ENCODE data around the gene CXorf66.
"Not testable (repeated sequence)": the region's sequence is repeated elsewhere in the genome, so short reads cannot be mapped to it uniquely, and the experiment has no call there.

Gene CXorf66, protein sequence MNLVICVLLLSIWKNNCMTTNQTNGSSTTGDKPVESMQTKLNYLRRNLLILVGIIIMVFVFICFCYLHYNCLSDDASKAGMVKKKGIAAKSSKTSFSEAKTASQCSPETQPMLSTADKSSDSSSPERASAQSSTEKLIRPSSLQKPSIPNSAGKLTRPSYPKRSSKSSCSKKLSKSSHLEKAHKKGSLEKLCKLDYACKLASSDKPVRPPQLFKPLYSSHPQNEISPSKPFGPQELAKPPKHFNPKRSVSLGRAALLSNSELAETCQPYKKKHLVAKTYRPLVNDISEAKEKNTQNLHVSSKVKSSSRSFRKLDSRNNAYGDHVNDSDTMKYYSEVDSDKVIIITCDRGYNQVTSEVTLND

GRCh38 chrX:139965421-139965820 is at the start of gene CXorf66:
Gene CXorf66, minus strand, starts transcription at chrX:139965521. Its CDS starts 25 bp downstream, at chrX:139965496.
- DNase-seq (ENCODE audit: low read depth in 2 of 2) = no peak

- no peak for DNase-seq (ENCODE audit: low read depth in 2 of 2)
Measured at GRCh38 chrX:139982856-139983255, 17.5 kb upstream of the CXorf66 start.

GRCh38 chrX:139974471-139974870 is 9.2 kb upstream of the CXorf66 start:
- DNase-seq (ENCODE audit: low read depth in 2 of 2) = no peak

DNA sequence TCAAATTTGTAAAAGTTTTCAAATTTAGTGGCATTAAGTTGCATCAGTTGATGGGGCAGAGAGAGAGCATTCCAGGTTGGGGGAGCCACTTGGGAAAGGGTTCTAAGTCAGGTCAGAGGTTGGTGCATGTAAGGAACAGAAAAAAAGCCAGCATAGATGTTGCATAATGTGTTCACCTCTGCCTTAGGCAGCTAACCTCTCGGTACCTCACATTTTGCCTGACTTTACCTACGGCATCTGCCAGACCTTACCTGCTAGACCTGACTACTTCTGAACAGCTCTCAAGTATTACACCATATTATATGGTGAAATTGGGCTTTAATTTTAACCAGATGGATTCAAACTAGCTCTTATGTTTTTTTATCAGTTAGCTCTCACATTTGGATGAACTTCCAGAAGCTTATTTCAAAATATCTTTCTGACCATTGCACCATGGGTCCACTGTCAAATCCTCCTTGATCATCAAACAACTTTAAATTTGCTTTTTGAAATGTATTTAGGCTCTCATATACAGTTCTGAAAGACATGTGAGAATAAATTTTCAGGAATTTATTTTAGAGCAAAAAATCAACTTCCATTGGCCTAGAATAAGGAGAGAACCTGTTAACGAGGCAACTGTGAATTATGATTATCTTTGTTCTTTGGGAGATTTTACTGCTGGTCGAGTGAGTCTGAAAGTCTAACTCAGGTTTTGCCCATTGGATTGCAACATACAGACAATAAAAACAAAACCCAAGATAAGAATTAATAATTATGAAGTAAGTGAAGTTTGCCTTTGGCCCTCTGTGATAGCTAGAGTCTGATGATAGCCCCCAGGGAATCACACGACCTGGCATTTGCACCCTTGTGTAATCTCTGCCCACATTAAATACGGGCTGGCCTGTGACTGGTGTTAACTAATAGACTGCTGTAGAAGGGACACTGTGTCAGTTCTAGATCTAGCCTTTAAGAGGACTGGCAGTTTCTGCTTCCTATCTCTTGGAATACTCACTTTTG is 7.6 kb upstream of the CXorf66 start:
- no peak for DNase-seq (ENCODE audit: low read depth in 2 of 2)

DNA sequence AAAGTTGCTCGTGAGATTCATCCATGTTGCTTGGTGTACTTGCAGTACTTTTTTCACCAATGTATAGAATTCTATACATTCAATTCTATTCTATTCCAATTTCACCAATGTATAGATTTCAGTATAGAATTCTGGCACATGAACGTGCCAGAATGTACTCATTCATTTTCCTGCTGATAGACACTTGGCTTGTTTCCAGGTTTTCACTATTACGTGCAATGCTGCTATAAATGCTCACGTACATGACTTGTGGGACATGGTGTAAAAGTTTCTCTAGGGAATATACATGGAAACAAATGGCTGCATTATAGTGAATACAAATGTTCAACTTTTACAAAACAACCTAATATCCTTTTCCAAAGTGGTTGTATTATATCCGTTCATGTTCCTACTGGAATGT is 6.8 kb upstream of the CXorf66 start:
- DNase-seq (ENCODE audit: low read depth in 2 of 2) = no peak

DNA sequence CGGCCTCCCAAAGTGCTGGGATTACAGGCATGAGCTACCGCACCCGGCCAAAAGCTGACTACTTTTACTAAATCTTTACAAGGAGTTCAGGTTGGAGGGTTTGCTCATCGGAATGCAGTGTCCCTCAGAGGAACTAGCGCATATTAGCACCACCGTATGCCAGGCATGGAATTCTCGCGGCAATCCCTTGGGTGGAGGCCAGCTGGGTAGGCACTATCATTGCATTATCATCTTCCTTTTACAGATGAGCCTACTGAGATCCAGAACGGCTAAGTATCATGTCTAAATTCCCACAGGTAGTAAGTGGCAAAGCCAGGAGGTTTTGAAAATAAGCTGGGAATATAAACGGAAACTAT is 6.1 kb upstream of the CXorf66 start:
- DNase-seq (ENCODE audit: low read depth in 2 of 2) = no peak

DNA sequence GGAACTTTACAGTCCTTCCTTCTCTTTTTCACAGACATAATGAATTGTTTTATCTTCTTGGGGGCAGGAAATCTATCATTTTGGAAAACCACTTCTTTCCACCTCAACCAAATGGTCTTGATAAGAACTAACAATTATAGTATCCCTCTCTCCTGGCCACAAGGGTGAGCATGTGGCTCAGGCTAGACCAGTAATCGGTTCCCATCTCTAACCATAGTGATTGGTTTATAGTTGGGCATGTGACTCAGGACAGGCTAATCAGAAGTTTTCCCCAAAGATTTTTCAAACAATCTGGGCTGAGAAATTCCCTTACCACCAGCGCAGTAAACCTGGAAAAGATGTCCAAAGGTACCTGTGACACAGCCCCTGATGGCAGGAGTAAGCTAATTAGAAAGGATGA is 4.0 kb upstream of the CXorf66 start:
- no peak for DNase-seq (ENCODE audit: low read depth in 2 of 2)

- no peak for DNase-seq (ENCODE audit: low read depth in 2 of 2)
Measured at GRCh38 chrX:139967750-139968149, 2.4 kb upstream of the CXorf66 start.

- DNase-seq (ENCODE audit: low read depth in 2 of 2) = no peak
Measured at GRCh38 chrX:139967300-139967699, 2.0 kb upstream of the CXorf66 start.

DNA sequence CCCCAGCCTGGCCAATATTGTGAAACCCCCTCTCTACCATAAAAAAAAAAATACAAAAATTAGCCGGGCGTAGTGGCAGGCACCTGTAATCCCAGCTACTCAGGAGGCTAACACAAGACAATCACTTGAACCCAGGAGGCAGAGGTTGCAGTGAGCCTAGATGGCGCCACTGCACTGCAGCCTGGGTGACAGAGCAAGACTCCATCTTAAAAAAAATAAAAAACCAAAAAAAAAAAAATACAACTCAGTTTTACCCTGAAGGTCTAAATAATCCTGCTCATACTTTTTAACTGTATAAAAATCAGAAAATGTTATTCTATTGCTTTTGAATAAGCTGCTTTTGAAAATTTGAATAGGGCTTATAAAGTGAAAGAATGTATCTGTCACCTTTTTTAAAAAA is 838 bp upstream of the CXorf66 start:
- DNase-seq (ENCODE audit: low read depth in 2 of 2) = not testable (repeated sequence)

GRCh38 chrX:139961091-139961490 is 4.2 kb downstream of the CXorf66 start:
- DNase-seq (ENCODE audit: low read depth in 2 of 2) = not testable (repeated sequence)

DNA sequence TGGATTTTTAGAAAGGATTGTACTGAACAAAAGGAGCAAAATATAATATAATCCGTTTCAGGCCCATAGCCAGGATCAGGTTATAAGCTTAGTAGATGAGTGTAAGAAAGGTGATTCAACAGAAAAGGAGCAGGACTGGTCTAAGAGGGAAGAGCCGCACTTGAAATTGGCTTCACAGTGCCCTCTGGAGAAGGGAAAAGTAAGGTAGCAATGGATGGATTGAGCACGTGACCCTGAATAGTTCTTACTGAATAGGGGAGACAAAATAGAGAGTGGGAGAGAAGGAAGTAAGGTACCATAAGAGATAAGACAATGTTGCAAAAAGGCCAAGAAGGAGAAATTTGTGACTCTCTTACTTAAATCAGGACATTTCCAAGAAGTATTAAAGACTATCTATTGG is 15.6 kb downstream of the CXorf66 start:
- DNase-seq (ENCODE audit: low read depth in 2 of 2) = no peak

- DNase-seq (ENCODE audit: low read depth in 2 of 2) = no peak
Measured at GRCh38 chrX:139945075-139945474, 20.2 kb downstream of the CXorf66 start.

DNA sequence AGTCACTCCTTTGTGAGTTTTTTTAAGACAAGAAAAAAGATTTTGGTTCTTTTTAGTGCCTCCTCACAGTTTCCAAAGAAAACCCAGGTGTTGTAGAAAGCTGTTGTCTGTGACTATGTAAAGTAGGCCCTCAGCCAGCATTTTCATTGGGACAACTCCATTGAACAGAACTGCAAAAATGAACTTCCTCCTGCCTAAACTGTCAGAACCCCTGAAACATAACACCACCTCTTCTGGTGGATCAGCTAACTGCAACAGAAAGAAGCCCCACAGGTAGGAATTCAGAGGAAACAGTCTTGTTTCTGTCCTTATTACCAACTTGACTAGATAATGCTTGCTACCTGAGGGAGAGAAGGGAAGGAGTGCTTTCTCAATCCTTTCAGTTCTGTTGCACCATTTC is 29.1 kb downstream of the CXorf66 start:
- DNase-seq (ENCODE audit: low read depth in 2 of 2) = no peak

GRCh38 chrX:139933904-139934303 is 31.4 kb downstream of the CXorf66 start:
- DNase-seq (ENCODE audit: low read depth in 2 of 2) = no peak

DNA sequence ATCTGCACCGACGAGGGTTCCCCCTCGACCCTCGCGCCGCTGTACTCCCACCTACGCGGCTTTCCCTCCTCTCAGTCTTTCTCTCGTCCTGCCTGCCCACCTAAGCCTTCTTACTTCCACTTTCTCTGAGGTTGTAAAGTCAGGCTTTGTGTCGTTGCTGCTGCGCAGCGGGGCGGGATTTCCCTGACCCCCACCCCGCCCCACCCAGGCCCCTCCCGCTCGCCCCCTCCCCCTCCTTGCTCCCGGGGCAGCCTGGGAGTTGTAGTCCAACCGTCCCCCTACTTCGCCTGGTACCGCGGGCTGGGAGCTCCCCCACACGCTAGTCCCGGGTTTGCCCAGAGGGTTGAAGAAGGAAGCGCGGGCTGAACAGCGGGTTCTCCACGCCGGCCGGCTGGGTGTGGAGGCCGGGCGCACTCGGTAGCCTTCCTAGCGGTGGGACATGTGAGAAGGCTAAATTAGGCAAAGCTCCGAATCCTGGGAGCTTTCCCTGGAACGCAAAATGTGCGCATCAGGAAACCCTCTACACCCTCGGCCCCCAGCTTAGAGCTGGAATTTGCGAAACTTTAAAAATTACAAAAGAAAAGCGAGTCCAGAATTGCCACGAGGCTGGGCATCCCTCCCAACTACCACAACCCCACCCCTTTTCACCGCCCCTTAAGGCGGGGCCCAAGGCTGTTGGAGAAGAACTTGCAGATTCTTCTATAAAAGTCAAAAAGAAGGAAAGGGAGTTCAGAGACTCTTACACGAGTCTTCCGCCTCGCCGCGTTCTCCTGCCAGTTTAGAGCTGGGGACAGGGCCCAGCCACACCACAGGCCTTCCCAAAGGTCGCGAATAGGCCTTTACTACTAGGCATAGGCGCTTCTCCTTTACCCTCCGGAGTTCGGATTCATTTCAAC is 32.2 kb downstream of the CXorf66 start, which contains the start of gene ATP11C:
ATP11C (minus strand) TSS at position 153 of the 896 bp plus-strand sequence. CDS start 1,011 bp downstream, outside the sequence.
- peak; percentile 70 to 76 for DNase-seq (ENCODE audit: low read depth in 2 of 2)

DNA sequence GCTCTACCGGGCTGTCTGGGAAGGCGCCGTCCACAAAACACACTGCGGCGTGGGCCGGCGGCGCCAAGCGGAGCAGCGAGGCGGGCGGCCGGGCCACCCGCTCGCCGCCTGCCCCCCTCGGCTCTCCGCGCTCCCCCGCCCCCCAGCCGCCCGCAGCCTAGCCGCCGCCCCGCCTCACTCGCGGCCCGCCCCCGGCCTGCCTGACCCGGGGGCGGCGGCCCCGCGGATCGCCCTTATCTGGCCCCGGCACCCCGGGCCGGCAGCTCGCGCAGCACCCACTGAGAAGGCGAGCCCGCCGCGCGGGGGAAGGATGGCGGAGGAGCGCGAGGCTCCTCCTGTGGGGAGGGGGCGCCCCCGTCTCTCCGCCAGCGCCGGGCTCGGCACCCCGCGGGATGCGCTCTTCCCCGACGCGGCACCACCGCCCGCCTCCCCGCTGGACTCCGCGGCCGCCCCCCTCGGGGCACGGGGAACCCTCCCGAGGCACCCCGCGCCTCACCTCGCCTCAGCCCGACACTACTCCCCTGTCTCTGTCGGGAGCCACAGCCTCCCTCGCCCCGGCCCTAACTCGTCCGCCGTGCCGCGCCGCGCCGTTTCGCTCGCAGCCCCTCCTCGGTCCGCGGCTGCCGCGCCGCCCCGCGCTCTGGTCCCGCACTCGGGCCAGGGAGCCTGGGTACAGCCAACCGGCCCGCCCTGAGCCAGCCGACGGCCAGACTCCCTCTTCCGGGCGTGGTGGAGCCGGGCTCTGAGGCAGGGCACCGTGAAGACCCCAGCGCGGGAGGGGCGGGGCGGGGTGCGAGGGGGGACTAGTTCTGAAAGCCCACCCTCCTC is 33.0 kb downstream of the CXorf66 start:
- peak in 1 of 2 donors; percentile 50 for DNase-seq (ENCODE audit: low read depth in 2 of 2)

DNA sequence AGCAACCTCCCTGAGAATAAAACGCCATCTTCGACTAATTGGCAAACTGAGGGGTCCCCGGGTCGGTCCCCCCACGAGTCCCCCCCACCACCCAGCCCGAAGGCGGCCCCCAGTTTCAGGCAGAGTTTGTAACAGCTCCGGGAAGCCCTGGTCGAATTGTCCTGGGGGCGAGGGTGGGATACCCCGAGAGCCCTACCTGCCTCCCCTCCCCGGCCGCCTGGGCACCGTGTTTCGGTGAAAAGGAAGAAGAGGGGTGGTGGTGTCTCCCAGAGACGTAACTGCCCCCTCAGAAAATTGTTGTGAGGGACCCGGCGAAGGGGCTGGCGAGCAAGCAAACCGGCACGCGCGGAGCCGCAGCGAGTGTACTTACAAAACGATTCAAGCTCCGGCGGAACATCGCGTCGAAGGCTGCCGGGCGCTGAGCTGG is 33.7 kb downstream of the CXorf66 start:
- DNase-seq (ENCODE audit: low read depth in 2 of 2) = no peak

DNA sequence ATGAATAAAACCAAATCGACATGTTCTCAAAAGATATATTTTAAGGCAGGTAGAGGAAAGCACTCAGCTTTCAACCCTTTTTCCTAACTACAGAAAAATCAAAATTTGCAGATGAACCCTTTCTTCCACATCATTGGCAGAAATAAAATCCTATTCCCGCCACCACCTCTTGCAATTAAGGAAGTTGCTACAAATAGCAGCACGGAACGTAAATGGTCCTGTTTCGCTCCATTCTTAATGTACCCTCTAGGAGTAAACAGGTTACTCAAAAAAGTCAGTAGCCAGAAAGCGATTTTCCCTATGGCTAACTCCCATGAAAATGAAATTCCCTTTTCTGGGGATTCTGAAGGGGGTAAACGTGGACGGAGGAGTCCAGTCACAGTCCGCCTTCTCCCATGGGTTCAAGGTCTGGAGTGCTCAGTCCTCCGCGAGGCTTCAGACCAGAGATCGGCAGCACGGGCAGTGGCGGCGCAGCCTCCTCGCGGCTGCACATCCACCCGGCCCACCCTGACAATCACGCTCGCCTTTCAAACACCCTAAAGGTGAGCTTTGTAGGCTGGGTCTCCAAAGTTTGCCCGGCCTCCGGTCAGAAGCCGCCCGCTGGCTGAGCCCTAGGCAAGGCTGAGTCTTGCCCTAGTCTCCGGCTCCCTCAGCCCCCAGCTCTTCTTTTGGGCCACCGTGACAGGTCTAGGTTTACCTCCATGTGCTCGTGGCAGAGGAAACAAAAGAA is 34.2 kb downstream of the CXorf66 start:
- DNase-seq (ENCODE audit: low read depth in 2 of 2) = no peak

GRCh38 chrX:139930401-139930800 is 34.9 kb downstream of the CXorf66 start:
- no peak for DNase-seq (ENCODE audit: low read depth in 2 of 2)

Data from stimulated activated CD8-positive, alpha-beta memory T cell treated with anti-CD3 and anti-CD28 coated beads, Interleukin-7, amount 100 ng/mL, for 4 hours (primary cell).